SU-DHL-6 (cell line): ENCODE measurements around the gene CCNYL1.

ENCODE experiments used
- EZH2phosphoT487 ChIP-seq: fragments of 200-600 bp; sonication (generic), shearing (Covaris generic); conservative IDR thresholded peaks from 2 replicates; pipeline ENCODE4 v1.6.1; 2018; ENCODE audit warnings: mild to moderate bottlenecking, antibody characterized with exemption, low read length, moderate library complexity, mixed read lengths
- TF ChIP-seq, protein P1 (sequence below): fragments of 200-600 bp; sonication (generic); IDR thresholded peaks from one replicate; pipeline ENCODE4 v1.5.1; 2017; ENCODE audit warnings: antibody characterized with exemption, mild to moderate bottlenecking, low read length, moderate library complexity; ENCODE audit not compliant: insufficient read depth, poor library complexity, severe bottlenecking

GRCh38 chr2:207764096-207764630, 52.7 kb downstream of the CCNYL1 start:
- TF ChIP-seq, protein P1, sequence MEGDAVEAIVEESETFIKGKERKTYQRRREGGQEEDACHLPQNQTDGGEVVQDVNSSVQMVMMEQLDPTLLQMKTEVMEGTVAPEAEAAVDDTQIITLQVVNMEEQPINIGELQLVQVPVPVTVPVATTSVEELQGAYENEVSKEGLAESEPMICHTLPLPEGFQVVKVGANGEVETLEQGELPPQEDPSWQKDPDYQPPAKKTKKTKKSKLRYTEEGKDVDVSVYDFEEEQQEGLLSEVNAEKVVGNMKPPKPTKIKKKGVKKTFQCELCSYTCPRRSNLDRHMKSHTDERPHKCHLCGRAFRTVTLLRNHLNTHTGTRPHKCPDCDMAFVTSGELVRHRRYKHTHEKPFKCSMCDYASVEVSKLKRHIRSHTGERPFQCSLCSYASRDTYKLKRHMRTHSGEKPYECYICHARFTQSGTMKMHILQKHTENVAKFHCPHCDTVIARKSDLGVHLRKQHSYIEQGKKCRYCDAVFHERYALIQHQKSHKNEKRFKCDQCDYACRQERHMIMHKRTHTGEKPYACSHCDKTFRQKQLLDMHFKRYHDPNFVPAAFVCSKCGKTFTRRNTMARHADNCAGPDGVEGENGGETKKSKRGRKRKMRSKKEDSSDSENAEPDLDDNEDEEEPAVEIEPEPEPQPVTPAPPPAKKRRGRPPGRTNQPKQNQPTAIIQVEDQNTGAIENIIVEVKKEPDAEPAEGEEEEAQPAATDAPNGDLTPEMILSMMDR, result no peak
- TF ChIP-seq EZH2phosphoT487, result no peak
